A549 (cell line): ENCODE data around the gene SBF1. TPM values are rescaled to one million over a fixed set of nuclear protein-coding genes. Genes with fewer than 3 reads are reported as not detected.
A peak's percentile ranks its signal among the peaks of the same experiment; 100 is the strongest.
"Not testable (repeated sequence)": the region's sequence is repeated elsewhere in the genome, so short reads cannot be mapped to it uniquely, and the experiment has no call there.

ENCODE experiments used
- ATAC-seq, 2 experiments: fragments of 200-7000 bp in 1 of 2; fragments of >200 bp in 1 of 2; cut with Nextera tagmentation in 1 of 2; cut with Tn5 transposase in 1 of 2; 3 replicates each; pipeline versions ENCODE4 v1.8.0 to v1.9.1; 2018 to 2020; ENCODE audit warnings: mild to moderate bottlenecking in 1 of 2, moderate library complexity in 1 of 2
- CTCF ChIA-PET: fragments of 300-600 bp; sonication (Branson Sonifier 250); formaldehyde crosslinking; extraction: SDS; loops from one replicate; lab custom pipeline; 2021; ENCODE audit warnings: antibody characterized with exemption, inconsistent platforms; lab: Yijun Ruan, JAX
- POLR2A ChIA-PET: fragments of 350-600 bp; formaldehyde crosslinking; extraction: SDS; loops from one replicate; lab custom pipeline; 2021; ENCODE audit warnings: antibody characterized with exemption, inconsistent platforms; lab: Yijun Ruan, JAX
- DNase-seq, 2 experiments: peaks; one replicate each; pipeline versions ENCODE4 v3.0.0 to v3.0.0-alpha.2; 2011 to 2016; ENCODE audit warnings: low read depth in 1 of 2, low spot score in 1 of 2
- FAIRE-seq: peaks from 2 replicates; lab custom pipeline; 2011; peaks lifted over from hg19 to GRCh38; lab: Jason Lieb, UNC
- H3K27ac ChIP-seq, 2 experiments: fragments of >200 bp; sonication (Bioruptor Twin); formaldehyde crosslinking; 3 replicates each; pipeline ENCODE4 v1.5.1; 2016 to 2017
- H3K4me1 ChIP-seq: fragments of >200 bp; sonication (Bioruptor Twin); formaldehyde crosslinking; 3 replicates; pipeline ENCODE4 v1.6.1; 2016
- H3K4me2 ChIP-seq: fragments of >200 bp; sonication (Bioruptor Twin); formaldehyde crosslinking; 3 replicates; pipeline ENCODE4 v1.6.1; 2016
- H3K4me3 ChIP-seq: fragments of >200 bp; sonication (Bioruptor Twin); formaldehyde crosslinking; 3 replicates; pipeline ENCODE4 v1.5.1; 2016
- H3K9me3 ChIP-seq: fragments of >200 bp; sonication (Bioruptor Twin); formaldehyde crosslinking; 3 replicates; pipeline ENCODE4 v1.6.1; 2016
- BHLHE40 ChIP-seq: IDR thresholded peaks from 2 replicates; pipeline ENCODE4 v1.6.1; 2012; ENCODE audit warnings: low read depth, low read length, inconsistent platforms
- CEBPB ChIP-seq, 2 experiments: fragments of >200 bp in 1 of 2; sonication (Bioruptor Twin) in 1 of 2; formaldehyde crosslinking in 1 of 2; IDR thresholded peaks; 2 replicates each; pipeline ENCODE4 v1.6.1; 2012 to 2016
- CHD4 ChIP-seq: fragments of 200-600 bp; sonication (generic); IDR thresholded peaks from 2 replicates; pipeline ENCODE4 v1.6.1; 2016; ENCODE audit warnings: antibody characterized with exemption, mild to moderate bottlenecking, borderline replicate concordance
- EP300 ChIP-seq, 2 experiments: fragments of >200 bp; sonication (Bioruptor Twin); formaldehyde crosslinking; IDR thresholded peaks; 2 replicates in 1 of 2; 3 replicates in 1 of 2; pipeline ENCODE4 v1.6.1; 2016 to 2017
- FOSB ChIP-seq: fragments of 250-450 bp; sonication (Bioruptor Pico); IDR thresholded peaks from 2 replicates; pipeline ENCODE4 v1.5.0; 2020; ENCODE audit warnings: mild to moderate bottlenecking, moderate library complexity
- FOXS1 ChIP-seq: fragments of 250-450 bp; sonication (Bioruptor Pico); IDR thresholded peaks from 2 replicates; pipeline ENCODE4 v1.5.0; 2020; ENCODE audit warnings: mild to moderate bottlenecking, moderate library complexity
- GATA3 ChIP-seq: IDR thresholded peaks from 2 replicates; pipeline ENCODE4 v1.6.1; 2012; ENCODE audit warnings: borderline replicate concordance
- HDAC2 ChIP-seq: fragments of 200-600 bp; sonication (generic); IDR thresholded peaks from 2 replicates; pipeline ENCODE4 v1.6.1; 2016
- JUN ChIP-seq, 2 experiments: fragments of >200 bp; sonication (Bioruptor Twin); formaldehyde crosslinking; IDR thresholded peaks; 2 replicates in 1 of 2; 3 replicates in 1 of 2; pipeline ENCODE4 v1.6.1; 2016 to 2017
- JUNB ChIP-seq: fragments of >200 bp; sonication (Bioruptor Twin); formaldehyde crosslinking; IDR thresholded peaks from 2 replicates; pipeline ENCODE4 v1.6.1; 2016
- MAFK ChIP-seq: fragments of 450-650 bp; IDR thresholded peaks from 2 replicates; pipeline ENCODE4 v1.6.1; 2014; ENCODE audit not compliant: partially characterized antibody
- NR3C1 ChIP-seq: fragments of >200 bp; sonication (Bioruptor Twin); formaldehyde crosslinking; IDR thresholded peaks from 3 replicates; pipeline ENCODE4 v1.6.1; 2017
- PHF8 ChIP-seq: fragments of 200-600 bp; sonication (generic); IDR thresholded peaks from 2 replicates; pipeline ENCODE4 v1.6.1; 2016; ENCODE audit warnings: low read depth, mild to moderate bottlenecking, antibody characterized with exemption, moderate library complexity, borderline replicate concordance
- POLR2A ChIP-seq: IDR thresholded peaks from 2 replicates; pipeline ENCODE4 v1.6.1; 2012; ENCODE audit warnings: mild to moderate bottlenecking, low read length
- RAD21 ChIP-seq, 2 experiments: fragments of >200 bp in 1 of 2; sonication (Bioruptor Twin) in 1 of 2; formaldehyde crosslinking in 1 of 2; IDR thresholded peaks in 1 of 2; conservative IDR thresholded peaks in 1 of 2; 2 replicates in 1 of 2; 3 replicates in 1 of 2; pipeline ENCODE4 v1.6.1; 2012 to 2018; ENCODE audit warnings: inconsistent platforms in 1 of 2
- RFX5 ChIP-seq: fragments of 450-650 bp; IDR thresholded peaks from 2 replicates; pipeline ENCODE4 v1.7.1; 2014; ENCODE audit warnings: antibody characterized with exemption, mild to moderate bottlenecking, moderate library complexity
- SMC3 ChIP-seq: fragments of >200 bp; sonication (Bioruptor Twin); formaldehyde crosslinking; IDR thresholded peaks from 3 replicates; pipeline ENCODE4 v1.6.1; 2018; ENCODE audit warnings: inconsistent platforms
- WGBS: methylation state at CpG from one replicate; pipeline ENCODE4 v1.1.6; 2017; ENCODE audit errors: missing lambda C conversion rate; 5-methylcytosine and 5-hydroxymethylcytosine counted together
- polyA plus RNA-seq, 4 experiments: library from polyadenylated mRNA; depleted of rRNA in 3 of 4; stranded (reverse); fragments of >200 nt; fragmentation: RNase III in 1 of 4; extraction: RNeasy Plus Mini Kit Qiagen cat#74134 plus additional on column Dnase treatment in 1 of 4; gene quantifications; 2 replicates in 3 of 4; 3 replicates in 1 of 4; pipeline ENCODE4 v1.2.3, GENCODE V29; 2011 to 2017
- TF ChIP-seq, protein P1 (sequence below): IDR thresholded peaks from 2 replicates; pipeline ENCODE4 v1.6.1; 2012; ENCODE audit warnings: low read depth, borderline replicate concordance
- TF ChIP-seq, protein P2 (sequence below): fragments of 200-600 bp; sonication (generic); IDR thresholded peaks from 2 replicates; pipeline ENCODE4 v1.6.1; 2016; ENCODE audit warnings: antibody characterized with exemption, mild to moderate bottlenecking, moderate library complexity
- TF ChIP-seq, protein P3 (sequence below): fragments of >200 bp; sonication (Bioruptor Twin); formaldehyde crosslinking; IDR thresholded peaks from 3 replicates; pipeline ENCODE4 v1.6.1; 2016
- TF ChIP-seq, protein P4 (sequence below): IDR thresholded peaks from 2 replicates; pipeline ENCODE4 v1.6.1; 2012
- TF ChIP-seq, protein P5 (sequence below): fragments of 250-450 bp; sonication (Bioruptor Pico); IDR thresholded peaks from 2 replicates; pipeline ENCODE4 v1.5.0; 2020; ENCODE audit warnings: low read depth, mild to moderate bottlenecking, moderate library complexity
- TF ChIP-seq, protein P6 (sequence below): fragments of >200 bp; sonication (Bioruptor Twin); formaldehyde crosslinking; IDR thresholded peaks from 3 replicates; pipeline ENCODE4 v1.5.1; 2016
- TF ChIP-seq, protein P7 (sequence below): fragments of >200 bp; sonication (Bioruptor Twin); formaldehyde crosslinking; IDR thresholded peaks from 2 replicates; pipeline ENCODE4 v1.6.1; 2016

Gene SBF1
- polyA plus RNA-seq, 2 of the 4 experiments (the other 2 are of a cell fraction): 9.6 to 23.0 TPM

DNA sequence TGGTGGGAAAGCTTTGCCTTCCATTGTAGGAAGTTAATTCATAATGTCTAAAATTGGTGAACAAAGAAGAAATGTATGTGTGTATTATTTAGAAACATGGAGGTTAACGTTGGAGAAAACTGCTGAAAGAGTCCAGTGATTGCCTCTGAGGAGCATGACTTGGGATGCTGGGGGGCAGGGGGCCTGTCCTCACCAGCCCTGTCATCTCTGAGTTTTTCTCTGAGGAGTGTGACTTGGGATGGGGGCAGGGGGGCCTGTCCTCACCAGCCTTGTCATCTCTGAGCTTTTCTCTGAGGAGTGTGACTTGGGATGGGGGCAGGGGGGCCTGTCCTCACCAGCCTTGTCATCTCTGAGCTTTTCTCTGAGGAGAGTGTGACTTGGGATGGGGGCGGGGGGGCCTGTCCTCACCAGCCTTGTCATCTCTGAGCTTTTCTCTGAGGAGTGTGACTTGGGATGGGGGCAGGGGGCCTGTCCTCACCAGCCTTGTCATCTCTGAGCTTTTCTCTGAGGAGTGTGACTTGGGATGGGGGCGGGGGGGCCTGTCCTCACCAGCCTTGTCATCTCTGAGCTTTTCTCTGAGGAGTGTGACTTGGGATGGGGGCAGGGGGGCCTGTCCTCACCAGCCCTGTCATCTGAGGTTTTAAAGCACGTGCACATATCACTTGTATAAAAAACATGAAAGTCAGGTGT lies 77.3 kb downstream of the SBF1 start:
- WGBS: 45% methylated on average over 2 of the region's 4 CpGs
- CTCF ChIA-PET: interaction anchor here (0.6 kb wide), 1 partner anchor 146 kb away, joined by 3 read pairs; the partner anchor contains the start of gene HDAC10
- ATAC-seq: peak; percentile 30 to 38
- FAIRE-seq, POLR2A ChIA-PET, H3K4me3 ChIP-seq, H3K9me3 ChIP-seq, DNase-seq: not testable (repeated sequence)
- H3K4me2 ChIP-seq: peak overlapping the region; percentile 84
- H3K27ac ChIP-seq: peak overlapping the region in 1 of 2 experiments; percentile 63; a peak in 2 of 6 replicates
- H3K4me1 ChIP-seq: peaks cover 35% of the 10 kb centered on the region

DNA sequence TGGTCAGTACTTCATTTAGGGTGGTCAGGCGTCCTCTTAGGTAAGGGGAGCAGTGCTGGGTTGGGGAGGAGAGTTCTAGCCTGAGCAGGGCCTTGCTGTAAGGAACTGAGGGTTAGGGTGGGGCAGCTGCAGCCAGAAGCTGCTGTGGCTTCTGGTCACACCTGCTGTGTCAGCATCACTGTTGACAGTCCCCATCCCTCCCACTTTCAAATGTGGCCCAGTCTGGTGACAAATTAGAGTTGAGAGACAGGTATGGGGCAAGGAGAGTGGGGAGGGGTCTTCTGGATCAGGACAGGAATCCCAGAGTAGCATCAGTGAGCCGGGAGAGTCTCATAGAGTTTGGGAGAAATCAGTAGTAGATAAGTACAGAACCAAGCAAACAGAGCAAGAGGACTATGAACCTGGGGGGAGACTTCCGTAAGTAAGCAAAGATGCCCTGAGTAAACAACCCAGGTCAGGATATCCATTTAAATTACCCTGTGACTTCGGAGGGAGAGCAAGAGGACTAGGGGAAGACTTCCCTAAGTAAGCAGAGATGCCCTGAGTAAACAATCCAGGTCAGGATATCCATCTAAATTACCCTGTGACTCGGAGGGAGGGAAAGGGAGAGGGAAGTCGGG lies 78.0 kb downstream of the SBF1 start:
- no peak for FAIRE-seq
- no peak overlapping the region; the same call in 2 of the 3 replicates for H3K4me3 ChIP-seq
- H3K27ac ChIP-seq: peak overlapping the region; percentile 43 to 76; a peak in 4 of 6 replicates
- peak; percentile 86 for TF ChIP-seq MAFK
- TF ChIP-seq PHF8: no peak
- no peak for TF ChIP-seq JUNB
- TF ChIP-seq, protein P1, sequence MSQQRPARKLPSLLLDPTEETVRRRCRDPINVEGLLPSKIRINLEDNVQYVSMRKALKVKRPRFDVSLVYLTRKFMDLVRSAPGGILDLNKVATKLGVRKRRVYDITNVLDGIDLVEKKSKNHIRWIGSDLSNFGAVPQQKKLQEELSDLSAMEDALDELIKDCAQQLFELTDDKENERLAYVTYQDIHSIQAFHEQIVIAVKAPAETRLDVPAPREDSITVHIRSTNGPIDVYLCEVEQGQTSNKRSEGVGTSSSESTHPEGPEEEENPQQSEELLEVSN: no peak
- peak; percentile 91 for TF ChIP-seq GATA3
- TF ChIP-seq NR3C1: no peak
- TF ChIP-seq, protein P2, sequence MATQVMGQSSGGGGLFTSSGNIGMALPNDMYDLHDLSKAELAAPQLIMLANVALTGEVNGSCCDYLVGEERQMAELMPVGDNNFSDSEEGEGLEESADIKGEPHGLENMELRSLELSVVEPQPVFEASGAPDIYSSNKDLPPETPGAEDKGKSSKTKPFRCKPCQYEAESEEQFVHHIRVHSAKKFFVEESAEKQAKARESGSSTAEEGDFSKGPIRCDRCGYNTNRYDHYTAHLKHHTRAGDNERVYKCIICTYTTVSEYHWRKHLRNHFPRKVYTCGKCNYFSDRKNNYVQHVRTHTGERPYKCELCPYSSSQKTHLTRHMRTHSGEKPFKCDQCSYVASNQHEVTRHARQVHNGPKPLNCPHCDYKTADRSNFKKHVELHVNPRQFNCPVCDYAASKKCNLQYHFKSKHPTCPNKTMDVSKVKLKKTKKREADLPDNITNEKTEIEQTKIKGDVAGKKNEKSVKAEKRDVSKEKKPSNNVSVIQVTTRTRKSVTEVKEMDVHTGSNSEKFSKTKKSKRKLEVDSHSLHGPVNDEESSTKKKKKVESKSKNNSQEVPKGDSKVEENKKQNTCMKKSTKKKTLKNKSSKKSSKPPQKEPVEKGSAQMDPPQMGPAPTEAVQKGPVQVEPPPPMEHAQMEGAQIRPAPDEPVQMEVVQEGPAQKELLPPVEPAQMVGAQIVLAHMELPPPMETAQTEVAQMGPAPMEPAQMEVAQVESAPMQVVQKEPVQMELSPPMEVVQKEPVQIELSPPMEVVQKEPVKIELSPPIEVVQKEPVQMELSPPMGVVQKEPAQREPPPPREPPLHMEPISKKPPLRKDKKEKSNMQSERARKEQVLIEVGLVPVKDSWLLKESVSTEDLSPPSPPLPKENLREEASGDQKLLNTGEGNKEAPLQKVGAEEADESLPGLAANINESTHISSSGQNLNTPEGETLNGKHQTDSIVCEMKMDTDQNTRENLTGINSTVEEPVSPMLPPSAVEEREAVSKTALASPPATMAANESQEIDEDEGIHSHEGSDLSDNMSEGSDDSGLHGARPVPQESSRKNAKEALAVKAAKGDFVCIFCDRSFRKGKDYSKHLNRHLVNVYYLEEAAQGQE: no peak
- TF ChIP-seq EP300 (IDR thresholded peaks at IDR 0.05): no peak
- TF ChIP-seq SMC3: no peak
- TF ChIP-seq JUN (IDR thresholded peaks at IDR 0.05): peak in 1 of 2 experiments; percentile 48; a peak in 1 of 5 replicates
- TF ChIP-seq, protein P3, sequence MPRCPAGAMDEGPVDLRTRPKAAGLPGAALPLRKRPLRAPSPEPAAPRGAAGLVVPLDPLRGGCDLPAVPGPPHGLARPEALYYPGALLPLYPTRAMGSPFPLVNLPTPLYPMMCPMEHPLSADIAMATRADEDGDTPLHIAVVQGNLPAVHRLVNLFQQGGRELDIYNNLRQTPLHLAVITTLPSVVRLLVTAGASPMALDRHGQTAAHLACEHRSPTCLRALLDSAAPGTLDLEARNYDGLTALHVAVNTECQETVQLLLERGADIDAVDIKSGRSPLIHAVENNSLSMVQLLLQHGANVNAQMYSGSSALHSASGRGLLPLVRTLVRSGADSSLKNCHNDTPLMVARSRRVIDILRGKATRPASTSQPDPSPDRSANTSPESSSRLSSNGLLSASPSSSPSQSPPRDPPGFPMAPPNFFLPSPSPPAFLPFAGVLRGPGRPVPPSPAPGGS: no peak
- TF ChIP-seq RFX5: no peak
- TF ChIP-seq FOSB (CRISPR knock-in tag): no peak
- no peak for TF ChIP-seq HDAC2
- TF ChIP-seq, protein P4, sequence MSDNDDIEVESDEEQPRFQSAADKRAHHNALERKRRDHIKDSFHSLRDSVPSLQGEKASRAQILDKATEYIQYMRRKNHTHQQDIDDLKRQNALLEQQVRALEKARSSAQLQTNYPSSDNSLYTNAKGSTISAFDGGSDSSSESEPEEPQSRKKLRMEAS: peak; percentile 37; the same call in 1 of the 2 replicates
- TF ChIP-seq FOXS1 (CRISPR knock-in tag): no peak
- no peak for TF ChIP-seq RAD21 (conservative IDR thresholded peaks at IDR 0.05 in 1 of 2, IDR thresholded peaks at IDR 0.05 in 1 of 2)
- TF ChIP-seq BHLHE40: no peak
- TF ChIP-seq, protein P5, sequence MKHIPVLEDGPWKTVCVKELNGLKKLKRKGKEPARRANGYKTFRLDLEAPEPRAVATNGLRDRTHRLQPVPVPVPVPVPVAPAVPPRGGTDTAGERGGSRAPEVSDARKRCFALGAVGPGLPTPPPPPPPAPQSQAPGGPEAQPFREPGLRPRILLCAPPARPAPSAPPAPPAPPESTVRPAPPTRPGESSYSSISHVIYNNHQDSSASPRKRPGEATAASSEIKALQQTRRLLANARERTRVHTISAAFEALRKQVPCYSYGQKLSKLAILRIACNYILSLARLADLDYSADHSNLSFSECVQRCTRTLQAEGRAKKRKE (CRISPR knock-in tag): no peak
- TF ChIP-seq CEBPB (IDR thresholded peaks at IDR 0.05): peak in 1 of 2 experiments; percentile 33; a peak in 1 of 4 replicates
- TF ChIP-seq, protein P6, sequence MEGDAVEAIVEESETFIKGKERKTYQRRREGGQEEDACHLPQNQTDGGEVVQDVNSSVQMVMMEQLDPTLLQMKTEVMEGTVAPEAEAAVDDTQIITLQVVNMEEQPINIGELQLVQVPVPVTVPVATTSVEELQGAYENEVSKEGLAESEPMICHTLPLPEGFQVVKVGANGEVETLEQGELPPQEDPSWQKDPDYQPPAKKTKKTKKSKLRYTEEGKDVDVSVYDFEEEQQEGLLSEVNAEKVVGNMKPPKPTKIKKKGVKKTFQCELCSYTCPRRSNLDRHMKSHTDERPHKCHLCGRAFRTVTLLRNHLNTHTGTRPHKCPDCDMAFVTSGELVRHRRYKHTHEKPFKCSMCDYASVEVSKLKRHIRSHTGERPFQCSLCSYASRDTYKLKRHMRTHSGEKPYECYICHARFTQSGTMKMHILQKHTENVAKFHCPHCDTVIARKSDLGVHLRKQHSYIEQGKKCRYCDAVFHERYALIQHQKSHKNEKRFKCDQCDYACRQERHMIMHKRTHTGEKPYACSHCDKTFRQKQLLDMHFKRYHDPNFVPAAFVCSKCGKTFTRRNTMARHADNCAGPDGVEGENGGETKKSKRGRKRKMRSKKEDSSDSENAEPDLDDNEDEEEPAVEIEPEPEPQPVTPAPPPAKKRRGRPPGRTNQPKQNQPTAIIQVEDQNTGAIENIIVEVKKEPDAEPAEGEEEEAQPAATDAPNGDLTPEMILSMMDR: no peak
- TF ChIP-seq, protein P7, sequence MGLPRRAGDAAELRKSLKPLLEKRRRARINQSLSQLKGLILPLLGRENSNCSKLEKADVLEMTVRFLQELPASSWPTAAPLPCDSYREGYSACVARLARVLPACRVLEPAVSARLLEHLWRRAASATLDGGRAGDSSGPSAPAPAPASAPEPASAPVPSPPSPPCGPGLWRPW: no peak
- no peak for TF ChIP-seq CHD4
- no peak for TF ChIP-seq POLR2A
- TF ChIP-seq, all 56 proteins: peak for 5
- CTCF ChIA-PET: interaction anchor here (0.6 to 0.7 kb wide), 2 partner anchors 46 to 145 kb away, joined by 3 read pairs; partner anchors contain the start of gene HDAC10
- ATAC-seq: peak; percentile 69 to 88
- peak; percentile 13 to 86 for DNase-seq
- Histone ChIP-seq H3K4me1 (peaks cover 35% of the 10 kb centered on the region), H3K9me3 (no peaks in the 10 kb centered on the region), H3K4me2 (peak overlapping the region; percentile 84)
- 0% methylated on average over 6 of the region's 6 CpGs for WGBS
- POLR2A ChIA-PET: no interaction called here
